ENCODE results near the gene GPR78.

The GPR78 gene

GRCh38 chr4:8586671-8587468, 6.7 kb downstream of the GPR78 start:
- no peak for DNase-seq (ENCODE audit: low spot score)

- no peak for DNase-seq (ENCODE audit: low spot score)
Measured at GRCh38 chr4:8587469-8588195, 7.4 kb downstream of the GPR78 start.

DNA sequence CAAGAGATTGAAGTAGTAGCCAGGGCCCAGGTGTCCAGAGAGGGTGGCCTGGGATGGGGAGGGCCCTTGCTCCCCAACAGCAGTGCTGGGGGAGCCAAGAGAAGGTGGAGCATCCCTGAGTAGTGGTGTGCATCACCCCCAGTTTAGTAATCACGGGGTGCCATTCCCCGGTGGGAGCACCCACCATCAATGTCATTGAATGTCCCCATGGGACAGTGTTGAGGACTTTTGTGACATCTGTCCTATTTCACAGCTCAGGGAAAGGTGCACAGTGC, 7.9 kb downstream of the GPR78 start:
- no peak for DNase-seq (ENCODE audit: low spot score)

GRCh38 chr4:8589336-8589735, 9.1 kb downstream of the GPR78 start:
- DNase-seq (ENCODE audit: low spot score) = no peak

GRCh38 chr4:8589823-8590545, 9.8 kb downstream of the GPR78 start:
- DNase-seq (ENCODE audit: low spot score) = peak; percentile 57

GRCh38 chr4:8590546-8590880, 10.3 kb downstream of the GPR78 start:
- DNase-seq (ENCODE audit: low spot score) = no peak

- DNase-seq (ENCODE audit: low spot score) = no peak
Measured at GRCh38 chr4:8591114-8591513, 10.9 kb downstream of the GPR78 start.

GRCh38 chr4:8591626-8592365, 11.6 kb downstream of the GPR78 start:
- DNase-seq (ENCODE audit: low spot score) = no peak

GRCh38 chr4:8592366-8593263, 12.4 kb downstream of the GPR78 start, which contains the start of gene CPZ:
TSS of gene CPZ (plus strand) at chr4:8592765. CDS start at chr4:8592834, 69 bp downstream.
- DNase-seq (ENCODE audit: low spot score) = peak; percentile 82

- DNase-seq (ENCODE audit: low spot score) = no peak
Measured at GRCh38 chr4:8593264-8594096, 13.3 kb downstream of the GPR78 start.

GRCh38 chr4:8594097-8595038, 14.2 kb downstream of the GPR78 start:
- DNase-seq (ENCODE audit: low spot score) = peak; percentile 92

GRCh38 chr4:8595237-8596087, 15.3 kb downstream of the GPR78 start:
- no peak for DNase-seq (ENCODE audit: low spot score)

DNA sequence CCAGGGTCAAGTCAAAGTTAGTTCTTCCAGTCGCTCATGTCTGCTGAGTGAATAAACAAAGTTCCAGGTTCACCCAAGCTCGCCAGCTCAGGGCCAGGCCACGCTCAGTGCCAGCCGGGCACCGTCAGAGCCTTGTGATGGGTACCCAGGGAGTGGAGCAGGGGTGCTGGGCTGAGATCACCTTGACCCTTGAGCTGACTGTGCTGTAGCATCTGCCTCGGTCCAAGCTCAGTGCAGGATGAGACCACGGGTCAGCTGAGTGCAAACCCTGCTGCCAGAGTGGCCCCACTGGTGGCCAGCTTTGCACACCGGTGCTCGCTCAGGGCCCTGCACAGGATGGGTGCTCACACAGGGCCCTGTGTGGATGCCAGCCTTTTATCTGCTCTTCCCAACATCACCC, 16.7 kb downstream of the GPR78 start:
- no peak for DNase-seq (ENCODE audit: low spot score)

DNA sequence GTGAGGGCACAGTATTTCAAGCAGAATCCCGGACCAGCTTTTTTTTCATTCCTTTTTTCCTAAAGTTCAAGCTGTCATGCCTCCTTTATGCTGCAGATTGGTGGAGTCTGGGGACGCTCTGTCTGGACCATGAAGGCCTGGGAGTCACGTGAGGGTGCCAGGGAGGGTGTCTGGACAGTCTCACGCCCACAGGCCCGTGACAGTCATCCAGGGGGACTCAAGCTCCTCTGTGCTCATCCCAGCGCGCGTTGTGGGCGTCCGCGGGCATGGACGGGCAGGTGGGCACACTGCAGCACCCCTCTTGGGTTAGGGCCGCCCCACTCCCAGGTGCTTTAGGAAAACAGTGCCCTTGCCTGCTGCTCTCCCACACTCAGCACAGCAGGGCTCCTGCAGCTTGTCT, 17.1 kb downstream of the GPR78 start:
- no peak for DNase-seq (ENCODE audit: low spot score)

DNA sequence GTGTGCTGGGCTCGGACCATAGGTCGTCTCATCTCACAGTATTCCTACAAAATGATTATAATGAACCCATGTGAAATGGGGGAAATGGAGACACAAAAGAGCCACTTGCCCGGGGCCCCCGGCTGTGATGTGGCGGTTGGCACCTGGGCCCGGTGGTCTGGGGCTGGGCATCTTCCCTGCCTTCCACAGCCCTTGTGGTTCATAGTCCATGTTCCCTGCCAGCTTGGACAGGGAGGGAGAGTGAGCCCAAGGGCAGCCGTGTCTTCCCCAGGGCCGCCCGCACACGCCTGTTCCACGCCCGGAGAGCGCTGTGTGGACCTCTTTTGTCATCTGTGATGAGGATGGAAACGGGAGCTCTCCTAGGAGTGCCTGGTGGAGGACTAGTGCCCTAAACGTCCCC, 17.6 kb downstream of the GPR78 start:
- no peak for DNase-seq (ENCODE audit: low spot score)

DNA sequence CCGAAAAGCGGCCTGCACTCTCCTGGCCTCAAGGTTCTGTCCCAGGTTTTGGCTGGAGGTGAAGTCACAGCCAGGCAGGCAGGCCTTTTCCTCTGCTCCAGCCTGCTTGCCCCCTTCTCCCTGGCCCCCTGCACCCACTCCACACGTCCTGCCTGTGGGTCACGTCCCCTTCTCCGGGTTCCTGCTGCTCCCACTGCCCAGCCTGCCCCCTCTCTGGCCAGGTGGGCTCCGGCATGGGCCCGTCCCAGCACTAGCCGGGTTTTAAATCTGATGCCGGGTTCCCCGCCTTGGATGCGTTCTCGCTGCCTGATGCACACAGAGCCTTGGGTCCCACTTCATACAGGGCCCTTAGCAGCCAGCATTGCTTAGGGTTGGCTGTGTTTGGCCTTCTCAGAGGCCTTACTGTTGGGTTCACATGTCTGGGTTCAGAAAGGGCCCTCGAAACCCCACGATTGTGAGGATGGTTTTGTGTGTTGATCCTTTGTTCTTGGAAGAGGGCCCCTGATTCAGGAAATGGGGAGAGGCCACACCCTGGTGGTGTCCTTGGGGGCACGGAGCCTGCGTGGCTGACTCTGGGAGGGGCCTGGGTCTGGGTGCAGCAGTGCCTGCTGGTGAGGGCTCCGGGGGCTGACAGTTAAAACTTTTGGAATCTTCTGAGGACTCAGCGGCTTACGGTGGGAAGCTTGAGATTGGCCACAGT, 18.3 kb downstream of the GPR78 start:
- DNase-seq (ENCODE audit: low spot score) = no peak

DNA sequence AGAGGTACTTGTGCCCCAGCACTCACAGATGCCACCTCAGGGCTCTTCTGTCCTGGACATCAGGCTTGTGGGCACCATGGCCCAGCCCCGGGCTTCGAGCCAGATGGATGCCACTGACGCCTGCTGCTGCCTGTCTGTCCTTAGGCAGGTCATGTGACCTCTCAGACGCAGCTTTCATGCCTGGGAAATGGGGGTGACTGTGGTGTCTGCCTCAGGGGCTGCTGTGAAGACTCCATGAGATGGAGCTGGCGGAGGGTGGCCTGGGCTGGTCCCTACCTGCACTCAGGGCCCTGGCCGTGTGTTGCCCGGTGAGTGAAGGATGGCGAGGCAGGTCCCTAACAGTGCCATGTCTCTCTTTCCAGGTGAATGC, 18.9 kb downstream of the GPR78 start:
- DNase-seq (ENCODE audit: low spot score) = no peak

DNA sequence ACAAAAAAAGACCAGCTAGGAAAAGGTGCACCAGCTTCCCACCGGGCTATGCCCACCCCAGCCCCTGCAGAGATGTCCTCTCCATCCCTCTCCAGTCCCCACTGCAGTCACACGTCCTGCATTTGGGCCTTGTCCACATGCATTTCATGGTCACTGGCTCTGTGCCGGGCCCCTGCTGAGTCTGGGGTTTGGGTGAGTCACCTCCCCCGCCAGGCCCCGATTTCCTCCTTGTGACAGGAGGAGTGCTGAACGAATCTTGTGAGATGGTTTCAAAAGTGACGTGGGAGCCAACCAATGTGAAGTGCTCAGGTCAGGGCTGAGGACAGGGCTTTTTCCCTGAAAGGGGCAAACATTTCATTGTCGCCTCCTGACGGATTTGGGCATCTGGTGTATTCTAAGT, 19.5 kb downstream of the GPR78 start:
- peak; percentile 69 for DNase-seq (ENCODE audit: low spot score)

All from GM03348 (cell line).